Measurements from ENCODE around the gene TMEM50B.

- TF ChIP-seq CTCF (IDR thresholded peaks at IDR 0.05) (no peak), POLR2A (IDR thresholded peaks at IDR 0.05) (peak in 1 of 2 donors; percentile 46)
Measured at GRCh38 chr21:33403128-33403785, 76.5 kb downstream of the TMEM50B start, which contains the start of gene IFNGR2.
